ENCODE results near the gene CITED1. TPM values are rescaled to one million over a fixed set of nuclear protein-coding genes. Genes with fewer than 3 reads are reported as not detected.

The CITED1 gene
- total RNA-seq, 1 experiment from 2014 or later: 1.8 TPM

- Histone ChIP-seq H3K9me3 (ENCODE audit: low read length) (no peaks in the 10 kb centered on the region), H3K4me2 (ENCODE audit: low read length) (no peak overlapping the region), H3K9ac (ENCODE audit: low read length) (no peak overlapping the region), H2AFZ (ENCODE audit: low read length) (no peak overlapping the region), H3K79me2 (ENCODE audit: low read length) (no peaks in the 10 kb centered on the region), H4K20me1 (ENCODE audit: low read length) (no peaks in the 10 kb centered on the region), H3F3A (ENCODE audit: low read length, unreplicated experiment) (no peaks in the 10 kb centered on the region), H3K36me3 (ENCODE audit: low read depth, low read length) (no peaks in the 10 kb centered on the region; the same call in 1 of the 2 replicates), H3K27me3 (ENCODE audit: low read length) (no peaks in the 10 kb centered on the region), H3K4me1 (ENCODE audit: insufficient read depth, low read length) (no peaks in the 10 kb centered on the region), H3K9me2 (replicated peaks; ENCODE audit: low read length) (no peaks in the 10 kb centered on the region), H3K4me3 (ENCODE audit: low read length) (no peak overlapping the region), H3K27ac (ENCODE audit: low read length) (no peak overlapping the region)
- BruUV-seq (replicated peaks): no TSS peak
- no peak for DNase-seq
- ChIA-PET CTCF (no interaction called here), POLR2A (ENCODE audit: unreplicated experiment) (no interaction called here)
- intact Hi-C loops (cut with micrococcal nuclease): no loop called here
- TF ChIP-seq EZH2phosphoT487 (IDR thresholded peaks at IDR 0.05; ENCODE audit: borderline replicate concordance, low read length) (no peak), EZH2 (IDR thresholded peaks at IDR 0.05; ENCODE audit: low read length, unreplicated experiment) (no peak), CTCF (conservative IDR thresholded peaks at IDR 0.05; ENCODE audit: low read depth, low read length) (no peak)
- ATAC-seq: no peak
These were observed 41.7 kb upstream of the CITED1 start for GRCh38 chrX:72347366-72347765.

- ATAC-seq (no peak), DNase-seq (no peak)
- Histone ChIP-seq H3K27me3 (ENCODE audit: low read length) (no peaks in the 10 kb centered on the region), H3K27ac (ENCODE audit: low read length) (no peak overlapping the region), H3K36me3 (ENCODE audit: low read depth, low read length) (no peaks in the 10 kb centered on the region; the same call in 1 of the 2 replicates), H3K9ac (ENCODE audit: low read length) (no peak overlapping the region), H3K4me1 (ENCODE audit: insufficient read depth, low read length) (no peaks in the 10 kb centered on the region), H3K9me2 (replicated peaks; ENCODE audit: low read length) (no peaks in the 10 kb centered on the region), H3K4me3 (ENCODE audit: low read length) (no peak overlapping the region), H3F3A (ENCODE audit: low read length, unreplicated experiment) (no peaks in the 10 kb centered on the region), H3K79me2 (ENCODE audit: low read length) (no peaks in the 10 kb centered on the region), H4K20me1 (ENCODE audit: low read length) (no peaks in the 10 kb centered on the region), H3K4me2 (ENCODE audit: low read length) (no peak overlapping the region), H2AFZ (ENCODE audit: low read length) (no peak overlapping the region), H3K9me3 (ENCODE audit: low read length) (no peaks in the 10 kb centered on the region)
- BruUV-seq (replicated peaks): no TSS peak
- ChIA-PET POLR2A (ENCODE audit: unreplicated experiment) (interaction anchor here (0.6 kb wide), 1 partner anchor 181 kb away, joined by 3 read pairs; no protein-coding TSS in a partner anchor), CTCF (no interaction called here)
- TF ChIP-seq EZH2phosphoT487 (IDR thresholded peaks at IDR 0.05; ENCODE audit: borderline replicate concordance, low read length): no peak
- no peak for TF ChIP-seq CTCF (conservative IDR thresholded peaks at IDR 0.05; ENCODE audit: low read depth, low read length)
- TF ChIP-seq EZH2 (IDR thresholded peaks at IDR 0.05; ENCODE audit: low read length, unreplicated experiment): no peak
- intact Hi-C loops (cut with micrococcal nuclease): no loop called here
These were observed 40.7 kb upstream of the CITED1 start for GRCh38 chrX:72346302-72346949.

- no peak overlapping the region for H3K27ac ChIP-seq (ENCODE audit: low read length)
- H3K36me3 ChIP-seq (ENCODE audit: low read depth, low read length): no peaks in the 10 kb centered on the region
- intact Hi-C loops (cut with micrococcal nuclease): no loop called here
- no peaks in the 10 kb centered on the region for H4K20me1 ChIP-seq (ENCODE audit: low read length)
- no peaks in the 10 kb centered on the region for H3K9me3 ChIP-seq (ENCODE audit: low read length)
- H3K4me1 ChIP-seq (ENCODE audit: insufficient read depth, low read length): no peaks in the 10 kb centered on the region
- POLR2A ChIA-PET (ENCODE audit: unreplicated experiment): no interaction called here
- no peak overlapping the region for H2AFZ ChIP-seq (ENCODE audit: low read length)
- H3K9ac ChIP-seq (ENCODE audit: low read length): no peak overlapping the region
- no peak overlapping the region for H3K4me2 ChIP-seq (ENCODE audit: low read length)
- no peaks in the 10 kb centered on the region for H3K27me3 ChIP-seq (ENCODE audit: low read length)
- DNase-seq (no peak), ATAC-seq (no peak)
- no TSS peak for BruUV-seq (replicated peaks)
- no peaks in the 10 kb centered on the region for H3K79me2 ChIP-seq (ENCODE audit: low read length)
- CTCF ChIA-PET: no interaction called here
- H3K4me3 ChIP-seq (ENCODE audit: low read length): no peak overlapping the region
- H3K9me2 ChIP-seq (replicated peaks; ENCODE audit: low read length): no peaks in the 10 kb centered on the region
- no peaks in the 10 kb centered on the region for H3F3A ChIP-seq (ENCODE audit: low read length, unreplicated experiment)
- TF ChIP-seq CTCF (conservative IDR thresholded peaks at IDR 0.05; ENCODE audit: low read depth, low read length): no peak
- no peak for TF ChIP-seq EZH2 (IDR thresholded peaks at IDR 0.05; ENCODE audit: low read length, unreplicated experiment)
- TF ChIP-seq EZH2phosphoT487 (IDR thresholded peaks at IDR 0.05; ENCODE audit: borderline replicate concordance, low read length): no peak
These were observed 34.9 kb upstream of the CITED1 start for GRCh38 chrX:72340626-72341025.

Data from PC-3 (cell line).